Mammary epithelial cell (primary cell): ENCODE data around the gene LMTK2.

ENCODE experiments used
- CTCF ChIP-seq, 2 donors: IDR thresholded peaks in 1 of 2; conservative IDR thresholded peaks in 1 of 2; 2 replicates each; pipeline ENCODE4 v1.5.1; 2011 to 2012; ENCODE audit warnings: inconsistent platforms in 2 of 2, low read length in 2 of 2, mild to moderate bottlenecking in 2 of 2, control low read depth in 1 of 2, low read depth in 1 of 2; ENCODE audit not compliant: insufficient read depth in 1 of 2; ENCODE audit errors: extremely low read depth in 1 of 2
- EZH2 ChIP-seq: IDR thresholded peaks from 2 replicates; pipeline ENCODE4 v1.6.1; 2012; ENCODE audit warnings: low read length, inconsistent platforms, borderline replicate concordance

GRCh38 chr7:98064233-98064632 is 42.4 kb upstream of the LMTK2 start:
- TF ChIP-seq CTCF (conservative IDR thresholded peaks at IDR 0.05 in 1 of 2, IDR thresholded peaks at IDR 0.05 in 1 of 2; ENCODE audit: extremely low read depth in 1 of 2, insufficient read depth in 1 of 2, low read depth in 1 of 2, low read length in 2 of 2) = no peak
- no peak for TF ChIP-seq EZH2
